NK-92 (cell line): Measurements from ENCODE around the gene KCTD10.
"Not testable (repeated sequence)": the region's sequence is repeated elsewhere in the genome, so short reads cannot be mapped to it uniquely, and the experiment has no call there.

ENCODE experiments used
- DNase-seq: peaks from one replicate; lab custom pipeline; 2025; ENCODE audit not compliant: unreplicated experiment; lab: John Stamatoyannopoulos, UW

KCTD10 gene

DNA sequence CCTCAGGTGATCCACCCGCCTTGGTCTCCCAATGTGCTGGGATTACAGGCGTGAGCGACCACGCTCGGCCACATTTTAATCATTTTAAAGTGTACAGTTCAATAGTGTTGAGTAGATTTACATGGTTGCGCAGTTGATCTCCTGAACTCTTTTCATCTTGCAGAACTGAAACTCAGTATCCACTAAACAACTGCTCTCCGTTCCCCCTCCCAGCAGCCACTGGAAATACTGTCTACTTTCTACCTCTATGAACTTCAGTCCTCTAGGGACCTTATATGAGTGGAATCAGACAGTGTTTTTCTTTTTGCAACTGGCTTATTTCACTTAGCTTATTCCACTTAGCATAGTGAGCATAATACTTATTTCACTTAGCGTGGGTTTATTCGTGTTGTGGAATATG lies 53.7 kb downstream of the KCTD10 start:
- no peak for DNase-seq

DNA sequence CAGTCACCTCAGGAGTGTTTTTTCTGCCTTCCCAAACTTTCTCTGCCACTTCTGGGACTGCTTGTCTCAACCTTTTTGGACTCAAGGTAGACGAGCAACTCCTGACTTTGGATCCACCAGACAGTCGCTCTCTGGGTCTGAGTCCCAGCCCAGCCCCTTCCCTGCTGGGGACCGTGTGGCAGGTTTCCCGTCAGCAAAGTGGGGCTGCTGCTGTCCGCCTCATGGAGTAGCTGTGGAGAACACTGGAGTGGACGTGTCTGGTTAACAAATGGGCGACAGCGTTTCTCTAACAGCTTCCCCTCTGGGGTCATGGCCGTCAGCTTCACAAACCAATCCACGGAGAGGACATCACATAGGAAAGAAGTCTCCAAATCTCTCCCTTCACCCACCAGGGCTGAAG lies 54.8 kb downstream of the KCTD10 start:
- DNase-seq: no peak

DNA sequence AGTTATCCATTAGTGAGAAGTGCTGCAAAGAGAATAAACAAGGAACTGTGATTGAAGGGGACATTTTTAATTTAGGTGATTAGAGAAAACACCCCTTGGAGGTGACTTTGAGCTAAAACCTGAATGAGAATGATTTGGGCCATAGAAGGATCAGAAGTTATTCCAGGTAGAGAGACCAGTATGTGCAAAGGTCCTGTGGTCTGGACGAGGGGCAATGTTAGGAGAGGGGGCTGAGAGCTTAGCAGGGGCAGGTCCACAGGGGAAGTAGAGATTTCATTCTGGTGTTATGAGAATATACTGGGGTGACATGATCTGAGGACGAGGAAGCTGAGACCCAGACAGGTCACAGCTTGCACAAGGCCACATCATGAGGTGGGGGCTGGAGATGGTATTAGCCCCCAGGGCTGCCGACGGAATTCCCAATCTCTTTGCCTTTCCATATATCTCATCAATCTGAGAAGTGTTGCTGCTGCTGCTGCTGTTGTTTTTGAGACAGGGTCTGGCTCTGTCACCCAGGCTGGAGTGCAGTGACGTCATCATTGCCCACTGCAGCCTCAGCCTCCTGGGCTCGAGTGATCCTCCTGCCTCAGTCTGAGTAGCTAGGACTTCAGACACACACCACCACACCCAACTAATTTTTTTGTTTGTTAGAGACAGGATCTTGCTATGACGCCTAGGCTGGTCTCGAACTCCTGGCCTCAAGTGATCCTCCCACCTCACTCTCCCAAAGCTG lies 55.6 kb downstream of the KCTD10 start:
- DNase-seq: no peak

DNA sequence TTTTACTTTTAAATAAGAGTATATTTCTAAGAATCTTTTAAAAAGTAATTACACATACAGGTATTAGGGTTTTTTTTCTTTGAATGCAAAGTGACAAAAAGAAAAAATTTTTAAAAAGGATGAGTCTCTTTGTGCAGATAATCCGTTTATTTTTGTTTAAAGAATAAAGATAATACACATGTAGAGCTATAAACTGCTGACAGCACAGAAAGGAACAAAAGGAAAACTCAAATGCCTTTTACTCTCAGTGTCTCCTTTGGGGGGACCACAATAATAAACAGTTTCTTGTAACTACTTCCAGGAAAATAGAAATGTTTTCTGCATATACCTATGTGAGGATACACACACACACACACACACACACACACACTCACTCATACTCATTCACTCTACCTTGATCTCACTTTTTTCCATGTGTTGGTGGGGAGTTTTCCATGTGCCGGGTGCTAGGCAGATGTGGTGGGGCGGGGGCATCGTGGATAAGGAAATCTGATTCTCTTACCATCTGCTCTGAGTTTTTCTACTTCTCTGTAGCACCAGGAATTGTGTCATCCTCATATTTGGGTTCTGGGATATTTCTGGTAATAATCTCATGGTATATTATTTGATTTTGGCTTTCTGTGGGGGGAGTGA lies 58.1 kb downstream of the KCTD10 start:
- DNase-seq: no peak

DNA sequence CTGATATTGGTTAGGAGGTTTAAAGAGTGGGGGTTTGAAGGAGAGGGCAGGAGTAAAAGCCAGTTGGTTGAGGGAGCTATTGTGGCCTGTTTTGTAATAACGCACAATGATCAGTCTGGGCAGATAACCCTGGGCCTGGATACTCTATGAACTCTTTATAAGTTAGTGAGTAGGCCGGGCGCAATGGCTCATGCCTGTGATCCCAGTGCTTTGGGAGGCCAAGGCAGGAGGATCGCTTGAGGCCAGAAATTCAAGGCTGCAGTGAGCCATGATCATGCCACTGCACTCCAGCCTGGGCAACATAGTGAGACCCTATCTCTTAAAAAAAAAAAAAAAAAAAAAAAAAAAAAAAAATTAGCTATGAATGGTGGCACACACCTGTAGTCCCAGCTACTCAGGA lies 71.0 kb downstream of the KCTD10 start:
- not testable (repeated sequence) for DNase-seq

DNA sequence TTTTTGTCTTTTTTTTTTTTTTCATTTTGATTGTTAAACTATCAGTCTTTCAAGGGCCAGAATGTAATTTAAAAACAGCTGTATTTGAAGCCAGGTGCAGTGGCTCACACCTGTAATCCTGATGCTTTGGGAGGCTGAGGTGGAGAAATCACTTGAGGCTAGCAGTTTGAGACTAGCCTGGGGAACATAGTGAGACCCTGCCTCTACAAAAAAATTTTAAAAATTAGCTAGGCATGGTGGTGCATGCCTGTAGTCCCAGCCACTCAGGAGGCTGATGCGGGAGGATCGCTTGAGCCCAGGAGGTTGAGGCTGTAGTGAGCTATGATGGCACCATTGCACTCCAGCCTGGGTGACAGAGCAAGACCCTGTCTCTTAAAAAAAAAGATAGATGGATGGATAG lies 72.3 kb downstream of the KCTD10 start:
- DNase-seq: not testable (repeated sequence)
